Keratinocyte (primary cell): Measurements from ENCODE around the gene SLC66A2. TPM values are rescaled to one million over a fixed set of nuclear protein-coding genes. Genes with fewer than 3 reads are reported as not detected.

Experiments used
- DNase-seq: peaks from one replicate; pipeline ENCODE4 v3.0.0-alpha.2; 2011; ENCODE audit warnings: low read depth, missing footprints, low spot score
- FAIRE-seq: peaks from 2 replicates; lab custom pipeline; 2011; peaks lifted over from hg19 to GRCh38; lab: Jason Lieb, UNC
- H2AFZ ChIP-seq: 2 replicates; pipeline ENCODE4 v1.6.0; 2012; ENCODE audit warnings: low read length, control low read depth, inconsistent platforms; ENCODE audit not compliant: control insufficient read depth
- H3K27ac ChIP-seq: 2 replicates; pipeline ENCODE4 v1.5.1; 2011; ENCODE audit warnings: low read length; ENCODE audit not compliant: control insufficient read depth, insufficient read depth
- H3K27me3 ChIP-seq: 3 replicates; pipeline ENCODE4 v1.6.0; 2011; ENCODE audit warnings: low read length; ENCODE audit not compliant: control insufficient read depth, insufficient read depth; ENCODE audit errors: extremely low read depth
- H3K36me3 ChIP-seq, 2 experiments: 2 replicates in 1 of 2; 3 replicates in 1 of 2; pipeline ENCODE4 v1.5.1; 2011; ENCODE audit warnings: low read length in 2 of 2, mild to moderate bottlenecking in 1 of 2; ENCODE audit not compliant: control insufficient read depth in 2 of 2, insufficient read depth in 2 of 2; ENCODE audit errors: extremely low read depth in 1 of 2
- H3K4me1 ChIP-seq: 3 replicates; pipeline ENCODE4 v1.5.1; 2011; ENCODE audit warnings: low read length; ENCODE audit not compliant: control insufficient read depth, insufficient read depth; ENCODE audit errors: extremely low read depth
- H3K4me2 ChIP-seq: 3 replicates; pipeline ENCODE4 v1.6.0; 2011; ENCODE audit warnings: low read depth, low read length; ENCODE audit not compliant: control insufficient read depth, insufficient read depth; ENCODE audit errors: extremely low read depth
- H3K4me3 ChIP-seq, 3 experiments: fragments of 200-600 bp in 1 of 3; sonication (generic) in 1 of 3; 2 replicates in 2 of 3; 3 replicates in 1 of 3; pipeline ENCODE4 v1.5.1; 2011 to 2016; ENCODE audit warnings: low read length in 3 of 3, mild to moderate bottlenecking in 3 of 3, control low read depth in 2 of 3, inconsistent platforms in 1 of 3, low read depth in 1 of 3, mixed read lengths in 1 of 3, mixed run types in 1 of 3, moderate library complexity in 1 of 3; ENCODE audit not compliant: control insufficient read depth in 2 of 3, insufficient read depth in 2 of 3; ENCODE audit errors: extremely low read depth in 1 of 3
- H3K79me2 ChIP-seq: 2 replicates; pipeline ENCODE4 v1.6.0; 2012; ENCODE audit warnings: low read length; ENCODE audit not compliant: control insufficient read depth, insufficient read depth
- H3K9ac ChIP-seq: 3 replicates; pipeline ENCODE4 v1.6.0; 2011; ENCODE audit warnings: low read length; ENCODE audit not compliant: control insufficient read depth, insufficient read depth; ENCODE audit errors: extremely low read depth
- H3K9me1 ChIP-seq: 3 replicates; pipeline ENCODE4 v1.6.0; 2011; ENCODE audit warnings: low read length; ENCODE audit not compliant: control insufficient read depth, insufficient read depth; ENCODE audit errors: extremely low read depth
- H3K9me3 ChIP-seq: 2 replicates; pipeline ENCODE4 v1.5.1; 2012; ENCODE audit warnings: low read depth, low read length; ENCODE audit not compliant: control insufficient read depth
- H4K20me1 ChIP-seq: 3 replicates; pipeline ENCODE4 v1.6.0; 2011; ENCODE audit warnings: low read length; ENCODE audit not compliant: control insufficient read depth, insufficient read depth; ENCODE audit errors: extremely low read depth
- CTCF ChIP-seq, 3 experiments: IDR thresholded peaks in 1 of 3; conservative IDR thresholded peaks in 1 of 3; optimal IDR thresholded peaks in 1 of 3; 2 replicates in 2 of 3; 3 replicates in 1 of 3; pipeline versions ENCODE3 to v1.5.1; 2011; ENCODE audit warnings: low read length in 3 of 3, mild to moderate bottlenecking in 3 of 3, moderate library complexity in 2 of 3, control low read depth in 1 of 3, inconsistent platforms in 1 of 3; ENCODE audit not compliant: insufficient read depth in 2 of 3; ENCODE audit errors: extremely low read depth in 1 of 3
- EZH2 ChIP-seq: IDR thresholded peaks from one replicate; pipeline ENCODE4 v1.6.1; 2012; ENCODE audit warnings: inconsistent platforms, mild to moderate bottlenecking, low read length, moderate library complexity
- dilution Hi-C: fragments of 300-500 bp; cut with MboI; formaldehyde crosslinking; loops from one replicate; pipeline ENCODE4 v1.7.0; 2020; ENCODE audit warnings: low sequenced_read_pairs; ENCODE audit not compliant: extremely low pct_ligation_motif_present
- polyA plus RNA-seq, 5 experiments: library from polyadenylated mRNA; depleted of rRNA in 3 of 5; stranded (reverse) in 3 of 5; stranded (forward) in 1 of 5; unstranded in 1 of 5; fragments of >200 nt; gene quantifications; 1 replicate in 1 of 5; 2 replicates in 3 of 5; 3 replicates in 1 of 5; pipeline versions ENCODE4 v1.2.1 to v1.2.3, GENCODE V29; 2011 to 2012; ENCODE audit warnings: missing spikeins in 2 of 5, low read depth in 1 of 5, low replicate concordance in 1 of 5

SLC66A2 gene
- polyA plus RNA-seq, 1 donor (not counting 4 experiments of a cell fraction or from before 2014, with no cell fraction given): 16.3 TPM

- DNase-seq: no peak
- peaks cover 31% of the 10 kb centered on the region for H3K27me3 ChIP-seq
- H3K9ac ChIP-seq: no peak overlapping the region
- no peak overlapping the region for H3K4me2 ChIP-seq
- H3K9me1 ChIP-seq: no peaks in the 10 kb centered on the region
- H3K4me1 ChIP-seq: peaks cover 8% of the 10 kb centered on the region
- no peak overlapping the region for H3K4me3 ChIP-seq
- dilution Hi-C loops: no loop called here
- no peaks in the 10 kb centered on the region for H3K36me3 ChIP-seq
- FAIRE-seq: no peak
- no peaks in the 10 kb centered on the region for H3K9me3 ChIP-seq
- no peak overlapping the region for H2AFZ ChIP-seq
- H3K27ac ChIP-seq: no peak overlapping the region
- H3K79me2 ChIP-seq: no peaks in the 10 kb centered on the region
- no peaks in the 10 kb centered on the region for H4K20me1 ChIP-seq
- TF ChIP-seq EZH2: no peak
- no peak for TF ChIP-seq CTCF (optimal IDR thresholded peaks at IDR 0.05 in 1 of 3, IDR thresholded peaks at IDR 0.05 in 1 of 3, conservative IDR thresholded peaks at IDR 0.05 in 1 of 3; ENCODE audit: extremely low read depth in 1 of 3, insufficient read depth in 2 of 3, low read length in 3 of 3)
Observed at GRCh38 chr18:79872527-79873444, 78.7 kb downstream of the SLC66A2 start.

GRCh38 chr18:79871481-79872091, 79.9 kb downstream of the SLC66A2 start:
- dilution Hi-C loops: no loop called here
- H3K4me3 ChIP-seq: no peak overlapping the region
- no peak overlapping the region for H3K9ac ChIP-seq
- no peaks in the 10 kb centered on the region for H3K9me1 ChIP-seq
- no peak overlapping the region for H3K4me2 ChIP-seq
- H3K27me3 ChIP-seq: peaks cover 27% of the 10 kb centered on the region
- H3K36me3 ChIP-seq: no peaks in the 10 kb centered on the region
- DNase-seq (no peak), FAIRE-seq (no peak)
- peaks cover 6% of the 10 kb centered on the region for H3K4me1 ChIP-seq
- no peaks in the 10 kb centered on the region for H4K20me1 ChIP-seq
- H3K27ac ChIP-seq: no peak overlapping the region
- H3K79me2 ChIP-seq: no peaks in the 10 kb centered on the region
- no peaks in the 10 kb centered on the region for H3K9me3 ChIP-seq
- no peak overlapping the region for H2AFZ ChIP-seq
- TF ChIP-seq CTCF (optimal IDR thresholded peaks at IDR 0.05 in 1 of 3, IDR thresholded peaks at IDR 0.05 in 1 of 3, conservative IDR thresholded peaks at IDR 0.05 in 1 of 3; ENCODE audit: extremely low read depth in 1 of 3, insufficient read depth in 2 of 3, low read length in 3 of 3) (no peak), EZH2 (no peak)
